Occipital lobe (tissue), 2 donors: ENCODE results near the gene ENAM. TPM values are rescaled to one million over a fixed set of nuclear protein-coding genes. Genes with fewer than 3 reads are reported as not detected.
A peak's percentile ranks its signal among the peaks of the same experiment; 100 is the strongest.
"Not testable (repeated sequence)": the region's sequence is repeated elsewhere in the genome, so short reads cannot be mapped to it uniquely, and the experiment has no call there.

Experiments
- DNase-seq: peaks from one replicate; lab custom pipeline; 2025; lab: John Stamatoyannopoulos, UW
- total RNA-seq: library from RNA; depleted of rRNA; stranded (reverse); fragments of >200 nt; gene quantifications from one replicate; pipeline ENCODE4 v1.2.3, GENCODE V29; 2014

Gene ENAM
- total RNA-seq, 1 donor from 2014 or later, result not detected

GRCh38 chr4:70678383-70678999 is 49.9 kb downstream of the ENAM start:
- DNase-seq, result no peak

GRCh38 chr4:70680934-70681333 is 52.4 kb downstream of the ENAM start:
- DNase-seq, result no peak

GRCh38 chr4:70681704-70682103 is 53.2 kb downstream of the ENAM start:
- no peak for DNase-seq

- DNase-seq, result not testable (repeated sequence)
Observed at GRCh38 chr4:70682142-70682541, 53.6 kb downstream of the ENAM start.

- DNase-seq, result no peak
Observed at GRCh38 chr4:70687392-70687791, 58.8 kb downstream of the ENAM start.

- DNase-seq, result peak; percentile 96
Observed at GRCh38 chr4:70687821-70688794, 59.6 kb downstream of the ENAM start, which contains the start of gene UTP3. UTP3 (plus strand) TSS chr4:70688532; CDS start chr4:70688678, 146 bp downstream.

- no peak for DNase-seq
Observed at GRCh38 chr4:70688795-70689231, 60.3 kb downstream of the ENAM start.

- no peak for DNase-seq
Observed at GRCh38 chr4:70691661-70692060, 63.1 kb downstream of the ENAM start.

GRCh38 chr4:70694633-70695032 is 66.1 kb downstream of the ENAM start:
- not testable (repeated sequence) for DNase-seq

Other genes with a start within 250 kb of the ENAM start
- not detected for gene SMR3B, start 245.6 kb upstream of the ENAM start, total RNA-seq
- gene OPRPN, start 230.8 kb upstream of the ENAM start, total RNA-seq, result not detected
- not detected for gene MUC7, start 156.5 kb upstream of the ENAM start, total RNA-seq
- not detected for gene AMTN, start 110.2 kb upstream of the ENAM start, total RNA-seq
- gene AMBN, start 36.5 kb upstream of the ENAM start, total RNA-seq, result not detected
- not detected for gene JCHAIN, start 37.8 kb downstream of the ENAM start, total RNA-seq
- gene UTP3, start 59.8 kb downstream of the ENAM start, total RNA-seq, result 15.0 TPM
- gene RUFY3, start 93.2 kb downstream of the ENAM start, total RNA-seq, result 582 TPM
- gene GRSF1, start 211.1 kb downstream of the ENAM start, total RNA-seq, result 73.5 TPM